Effector memory CD8-positive, alpha-beta T cell (primary cell): Measurements from ENCODE around the gene LRRC8C.

Experiments used
- ATAC-seq: fragments of 150-1000 bp; cut with Tn5 transposase; replicated peaks from 2 replicates; pipeline ENCODE4 v1.10.0; 2021; ENCODE audit warnings: mild to moderate bottlenecking, moderate library complexity
- DNase-seq, 3 experiments: peaks; one replicate each; pipeline ENCODE4 v3.0.0; 2021
- H3K27ac Mint-ChIP-seq, 2 donors: one replicate each; pipeline ENCODE4 v1.8.0; 2022; ENCODE audit warnings: mild to moderate bottlenecking in 2 of 2, mixed read lengths in 2 of 2, moderate library complexity in 2 of 2
- H3K27me3 Mint-ChIP-seq, 2 donors: one replicate each; pipeline ENCODE4 v1.8.0; 2022; ENCODE audit warnings: mixed read lengths in 2 of 2
- H3K36me3 Mint-ChIP-seq: one replicate; pipeline ENCODE4 v1.8.0; 2022; ENCODE audit warnings: mild to moderate bottlenecking, moderate library complexity, mixed read lengths; ENCODE audit not compliant: insufficient read depth
- H3K4me1 Mint-ChIP-seq, 2 donors: one replicate each; pipeline ENCODE4 v1.8.0; 2022; ENCODE audit warnings: low read depth in 2 of 2, mixed read lengths in 2 of 2
- H3K4me3 Mint-ChIP-seq, 2 donors: one replicate each; pipeline ENCODE4 v1.8.0; 2022; ENCODE audit warnings: mild to moderate bottlenecking in 2 of 2, mixed read lengths in 2 of 2, moderate library complexity in 2 of 2
- H3K9me3 Mint-ChIP-seq, 2 donors: one replicate each; pipeline ENCODE4 v1.8.0; 2022; ENCODE audit warnings: mixed read lengths in 2 of 2

Gene LRRC8C

DNA sequence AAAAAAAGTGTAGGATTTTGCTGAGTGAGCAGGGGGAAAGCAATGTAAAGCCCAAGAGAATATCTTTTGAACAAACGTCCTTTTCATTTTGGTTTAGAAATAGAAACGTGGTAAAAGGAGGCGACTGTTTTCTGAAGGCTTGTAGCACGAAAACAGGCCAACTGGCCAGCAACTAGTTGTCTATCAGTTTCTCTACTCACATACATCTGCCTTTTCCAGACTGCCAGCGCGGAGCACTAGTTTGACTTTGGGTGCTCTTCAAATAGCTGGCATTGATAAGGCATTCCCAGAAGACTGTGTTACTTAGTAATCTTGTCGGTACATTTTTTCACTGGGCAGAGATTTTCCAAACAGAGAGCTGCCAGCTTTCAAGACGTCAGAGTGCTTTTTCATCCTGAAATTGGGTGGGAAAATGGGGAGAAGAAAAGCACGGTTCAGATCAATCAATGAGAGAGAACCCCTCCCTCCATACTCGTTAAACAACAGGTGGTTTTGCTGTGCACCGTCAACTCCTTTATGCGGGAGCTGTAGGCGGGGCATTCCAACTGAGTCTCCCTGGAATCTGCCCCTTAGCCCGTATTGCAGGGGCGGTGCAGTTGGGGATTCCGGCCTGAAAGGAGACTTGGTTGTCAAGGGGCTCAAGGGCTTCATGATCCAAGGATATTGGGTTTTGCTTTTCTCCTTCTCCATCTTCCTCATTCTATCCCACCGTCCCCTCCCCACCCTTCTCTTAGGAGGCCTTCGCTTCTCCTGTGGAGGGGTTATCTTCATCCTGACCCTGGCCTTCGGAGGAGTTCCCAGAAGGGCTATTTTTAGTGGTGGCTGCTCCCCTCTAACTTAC is 884 bp upstream of the LRRC8C start:
- Mint-ChIP-seq H3K4me3 (peak overlapping the region; percentile 85 to 95), H3K27me3 (no peaks in the 10 kb centered on the region), H3K27ac (peak overlapping the region; percentile 94 to 99), H3K9me3 (no peaks in the 10 kb centered on the region), H3K36me3 (peaks cover 33% of the 10 kb centered on the region), H3K4me1 (peaks cover 50 to 70% of the 10 kb centered on the region in 2 donors)
- DNase-seq: no peak
- no peak for ATAC-seq

- peak; percentile 63 to 67 (median 63) for DNase-seq
Measured at GRCh38 chr1:89633248-89633799, 404 bp downstream of the LRRC8C start.

GRCh38 chr1:89633800-89634625 is 1.1 kb downstream of the LRRC8C start:
- no peaks in the 10 kb centered on the region for H3K27me3 Mint-ChIP-seq
- no peaks in the 10 kb centered on the region for H3K9me3 Mint-ChIP-seq
- H3K27ac Mint-ChIP-seq: peak overlapping the region; percentile 94 to 99
- peaks cover 53 to 75% of the 10 kb centered on the region in 2 donors for H3K4me1 Mint-ChIP-seq
- H3K36me3 Mint-ChIP-seq: peaks cover 33% of the 10 kb centered on the region
- peak in 1 of 3 experiments; percentile 5 for DNase-seq
- peak overlapping the region; percentile 85 to 95 for H3K4me3 Mint-ChIP-seq
- no peak for ATAC-seq

More at GRCh38 chr1:89633248-89633799, 404 bp downstream of the LRRC8C start:
- Mint-ChIP-seq H3K27me3 (no peaks in the 10 kb centered on the region), H3K4me1 (peaks cover 59 to 80% of the 10 kb centered on the region in 2 donors), H3K4me3 (peak overlapping the region; percentile 85 to 95), H3K9me3 (no peaks in the 10 kb centered on the region), H3K36me3 (peaks cover 33% of the 10 kb centered on the region), H3K27ac (peak overlapping the region; percentile 94 to 99)
- ATAC-seq: peak; percentile 58

- ATAC-seq (no peak), DNase-seq (no peak)
- no peaks in the 10 kb centered on the region for H3K27me3 Mint-ChIP-seq
- peaks cover 42 to 75% of the 10 kb centered on the region in 2 donors for H3K4me1 Mint-ChIP-seq
- peak overlapping the region; percentile 46 to 77 for H3K27ac Mint-ChIP-seq
- H3K4me3 Mint-ChIP-seq: peak overlapping the region; percentile 26 to 95
- H3K36me3 Mint-ChIP-seq: peaks cover 42% of the 10 kb centered on the region
- no peaks in the 10 kb centered on the region for H3K9me3 Mint-ChIP-seq
Measured at GRCh38 chr1:89635825-89636815, 3.2 kb downstream of the LRRC8C start.

DNA sequence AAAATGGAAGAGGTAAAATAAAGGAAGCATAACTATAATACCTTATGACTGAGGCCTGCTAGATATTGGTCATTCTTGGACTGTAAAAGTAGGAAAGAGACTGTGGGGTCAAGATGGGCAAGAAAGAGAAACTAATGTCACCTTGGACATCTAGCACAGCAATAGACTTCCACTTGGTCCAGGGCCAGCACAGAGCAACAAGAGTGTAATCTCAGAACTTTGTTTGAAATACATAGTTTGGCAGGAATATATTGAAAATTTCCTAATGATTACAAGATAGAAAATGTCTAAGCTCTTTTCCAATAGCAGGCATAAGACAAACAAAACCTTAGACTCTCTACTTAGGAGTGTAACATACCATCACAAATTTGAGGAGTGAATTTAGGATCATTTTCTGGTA is 4.6 kb downstream of the LRRC8C start:
- Mint-ChIP-seq H3K36me3 (peaks cover 33% of the 10 kb centered on the region), H3K4me1 (peaks cover 42 to 74% of the 10 kb centered on the region in 2 donors), H3K27ac (peak overlapping the region; percentile 6 to 73), H3K9me3 (no peaks in the 10 kb centered on the region), H3K4me3 (peak overlapping the region in 1 of 2 donors; percentile 3), H3K27me3 (no peaks in the 10 kb centered on the region)
- ATAC-seq (no peak), DNase-seq (no peak)

GRCh38 chr1:89640440-89640839 is 7.5 kb downstream of the LRRC8C start:
- no peaks in the 10 kb centered on the region for H3K27me3 Mint-ChIP-seq
- peaks cover 0 to 3% of the 10 kb centered on the region in 2 donors for H3K9me3 Mint-ChIP-seq
- DNase-seq (no peak), ATAC-seq (no peak)
- peak overlapping the region; percentile 23 to 44 for H3K27ac Mint-ChIP-seq
- H3K4me1 Mint-ChIP-seq: peaks cover 41 to 76% of the 10 kb centered on the region in 2 donors
- H3K4me3 Mint-ChIP-seq: peak overlapping the region in 1 of 2 donors; percentile 2
- peaks cover 24% of the 10 kb centered on the region for H3K36me3 Mint-ChIP-seq

GRCh38 chr1:89641781-89642180 is 8.9 kb downstream of the LRRC8C start:
- Mint-ChIP-seq H3K9me3 (peaks cover 0 to 3% of the 10 kb centered on the region in 2 donors), H3K27me3 (no peaks in the 10 kb centered on the region), H3K36me3 (peaks cover 19% of the 10 kb centered on the region), H3K4me3 (no peak overlapping the region), H3K27ac (peak overlapping the region in 1 of 2 donors; percentile 59), H3K4me1 (peaks cover 32 to 63% of the 10 kb centered on the region in 2 donors)
- ATAC-seq (no peak), DNase-seq (no peak)

GRCh38 chr1:89643577-89643976 is 10.7 kb downstream of the LRRC8C start:
- Mint-ChIP-seq H3K27me3 (no peaks in the 10 kb centered on the region), H3K4me3 (no peak overlapping the region), H3K9me3 (peaks cover 0 to 3% of the 10 kb centered on the region in 2 donors), H3K4me1 (peaks cover 20 to 56% of the 10 kb centered on the region in 2 donors), H3K27ac (no peak overlapping the region), H3K36me3 (peaks cover 19% of the 10 kb centered on the region)
- ATAC-seq (no peak), DNase-seq (no peak)

GRCh38 chr1:89644119-89644814 is 11.3 kb downstream of the LRRC8C start:
- no peak overlapping the region for H3K4me3 Mint-ChIP-seq
- ATAC-seq: no peak
- peaks cover 24 to 57% of the 10 kb centered on the region in 2 donors for H3K4me1 Mint-ChIP-seq
- H3K36me3 Mint-ChIP-seq: peaks cover 18% of the 10 kb centered on the region
- H3K27ac Mint-ChIP-seq: peak overlapping the region in 1 of 2 donors; percentile 79
- no peaks in the 10 kb centered on the region for H3K27me3 Mint-ChIP-seq
- no peak for DNase-seq
- peaks cover 0 to 3% of the 10 kb centered on the region in 2 donors for H3K9me3 Mint-ChIP-seq

- peak overlapping the region in 1 of 2 donors; percentile 79 for H3K27ac Mint-ChIP-seq
- H3K27me3 Mint-ChIP-seq: no peaks in the 10 kb centered on the region
- ATAC-seq (no peak), DNase-seq (no peak)
- H3K36me3 Mint-ChIP-seq: peaks cover 12% of the 10 kb centered on the region
- H3K9me3 Mint-ChIP-seq: peaks cover 0 to 3% of the 10 kb centered on the region in 2 donors
- H3K4me1 Mint-ChIP-seq: peaks cover 34 to 56% of the 10 kb centered on the region in 2 donors
- no peak overlapping the region for H3K4me3 Mint-ChIP-seq
Measured at GRCh38 chr1:89646259-89646658, 13.3 kb downstream of the LRRC8C start.

- ATAC-seq (peak; percentile 19), DNase-seq (no peak)
- H3K27me3 Mint-ChIP-seq: no peaks in the 10 kb centered on the region
- peaks cover 40 to 64% of the 10 kb centered on the region in 2 donors for H3K4me1 Mint-ChIP-seq
- peaks cover 14% of the 10 kb centered on the region for H3K36me3 Mint-ChIP-seq
- H3K27ac Mint-ChIP-seq: peak overlapping the region; percentile 71 to 84
- H3K4me3 Mint-ChIP-seq: peak overlapping the region in 1 of 2 donors; percentile 43
- peaks cover 0 to 3% of the 10 kb centered on the region in 2 donors for H3K9me3 Mint-ChIP-seq
Measured at GRCh38 chr1:89649783-89650182, 16.9 kb downstream of the LRRC8C start.

DNA sequence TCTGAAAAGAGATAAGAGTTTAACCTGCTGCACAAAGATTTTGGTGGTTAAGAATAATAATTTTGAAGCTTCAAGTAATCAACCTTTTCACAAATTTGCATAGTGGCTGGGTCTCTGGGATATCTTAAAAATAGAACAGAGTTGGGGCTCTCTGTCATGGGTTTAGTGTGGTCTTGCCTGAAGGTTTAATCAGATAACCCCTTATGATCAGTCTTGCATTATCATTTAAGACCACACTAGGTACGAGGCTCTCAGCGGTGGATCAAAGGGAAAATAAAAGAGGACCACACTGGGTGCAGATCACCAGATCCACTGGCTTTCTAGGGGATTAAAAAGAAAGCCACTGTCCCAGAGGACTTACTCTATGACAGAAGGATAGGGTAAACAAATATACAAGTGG is 19.5 kb downstream of the LRRC8C start:
- Mint-ChIP-seq H3K4me1 (peaks cover 55 to 72% of the 10 kb centered on the region in 2 donors), H3K4me3 (peak overlapping the region; percentile 4 to 51)
- DNase-seq: no peak

More for the DNA sequence above, 19.5 kb downstream of the LRRC8C start:
- ATAC-seq: no peak
- Mint-ChIP-seq H3K27me3 (no peaks in the 10 kb centered on the region), H3K36me3 (peaks cover 10% of the 10 kb centered on the region), H3K27ac (peak overlapping the region; percentile 24 to 79), H3K9me3 (no peaks in the 10 kb centered on the region)
